ENCODE results near the gene ITGAD.
"Not testable (repeated sequence)": the region's sequence is repeated elsewhere in the genome, so short reads cannot be mapped to it uniquely, and the experiment has no call there.

Gene ITGAD

GRCh38 chr16:31414706-31415105 lies 21.6 kb downstream of the ITGAD start:
- H3K27me3 ChIP-seq (replicated peaks; ENCODE audit: control insufficient read depth, insufficient read depth, low read length) = no peaks in the 10 kb centered on the region; the same call in 1 of the 2 replicates
- no peaks in the 10 kb centered on the region for H3K36me3 ChIP-seq (ENCODE audit: control insufficient read depth, insufficient read depth, low read length)
- no peak for DNase-seq (ENCODE audit: extremely low read depth, insufficient read length)
- TF ChIP-seq, protein P1, sequence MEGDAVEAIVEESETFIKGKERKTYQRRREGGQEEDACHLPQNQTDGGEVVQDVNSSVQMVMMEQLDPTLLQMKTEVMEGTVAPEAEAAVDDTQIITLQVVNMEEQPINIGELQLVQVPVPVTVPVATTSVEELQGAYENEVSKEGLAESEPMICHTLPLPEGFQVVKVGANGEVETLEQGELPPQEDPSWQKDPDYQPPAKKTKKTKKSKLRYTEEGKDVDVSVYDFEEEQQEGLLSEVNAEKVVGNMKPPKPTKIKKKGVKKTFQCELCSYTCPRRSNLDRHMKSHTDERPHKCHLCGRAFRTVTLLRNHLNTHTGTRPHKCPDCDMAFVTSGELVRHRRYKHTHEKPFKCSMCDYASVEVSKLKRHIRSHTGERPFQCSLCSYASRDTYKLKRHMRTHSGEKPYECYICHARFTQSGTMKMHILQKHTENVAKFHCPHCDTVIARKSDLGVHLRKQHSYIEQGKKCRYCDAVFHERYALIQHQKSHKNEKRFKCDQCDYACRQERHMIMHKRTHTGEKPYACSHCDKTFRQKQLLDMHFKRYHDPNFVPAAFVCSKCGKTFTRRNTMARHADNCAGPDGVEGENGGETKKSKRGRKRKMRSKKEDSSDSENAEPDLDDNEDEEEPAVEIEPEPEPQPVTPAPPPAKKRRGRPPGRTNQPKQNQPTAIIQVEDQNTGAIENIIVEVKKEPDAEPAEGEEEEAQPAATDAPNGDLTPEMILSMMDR (IDR thresholded peaks at IDR 0.05; ENCODE audit: insufficient read depth, low read length, poor library complexity, severe bottlenecking) = no peak
- no peak overlapping the region for H3K4me3 ChIP-seq (replicated peaks; ENCODE audit: low read depth, low read length)

GRCh38 chr16:31416371-31416770 lies 23.2 kb downstream of the ITGAD start:
- Histone ChIP-seq H3K27me3 (replicated peaks; ENCODE audit: control insufficient read depth, insufficient read depth, low read length) (no peaks in the 10 kb centered on the region; the same call in 1 of the 2 replicates), H3K4me3 (replicated peaks; ENCODE audit: low read depth, low read length) (no peak overlapping the region), H3K36me3 (ENCODE audit: control insufficient read depth, insufficient read depth, low read length) (no peaks in the 10 kb centered on the region)
- DNase-seq (ENCODE audit: extremely low read depth, insufficient read length) = no peak
- TF ChIP-seq, protein P1 (IDR thresholded peaks at IDR 0.05; ENCODE audit: insufficient read depth, low read length, poor library complexity, severe bottlenecking) = no peak

DNA sequence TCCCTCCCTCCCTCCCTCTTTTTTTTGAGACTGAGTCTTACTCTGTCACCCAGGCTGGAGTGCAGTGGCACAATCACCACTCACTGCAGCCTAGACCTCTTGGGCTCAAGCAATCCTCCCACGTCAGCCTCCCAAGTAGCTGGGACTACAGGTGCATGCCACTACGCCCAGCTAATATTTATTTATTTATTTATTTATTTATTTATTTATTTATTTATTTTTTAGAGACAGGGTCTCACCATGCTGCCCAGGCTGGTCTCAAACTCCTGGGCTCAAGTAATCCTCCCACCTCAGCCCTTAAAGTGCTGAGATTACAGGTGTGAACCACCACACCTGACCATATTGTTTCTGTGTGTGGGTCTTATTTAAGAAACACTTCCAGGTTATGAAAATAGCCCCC lies 23.9 kb downstream of the ITGAD start:
- not testable (repeated sequence) for DNase-seq (ENCODE audit: extremely low read depth, insufficient read length); H3K36me3 ChIP-seq (ENCODE audit: control insufficient read depth, insufficient read depth, low read length); H3K4me3 ChIP-seq (replicated peaks; ENCODE audit: low read depth, low read length)

DNA sequence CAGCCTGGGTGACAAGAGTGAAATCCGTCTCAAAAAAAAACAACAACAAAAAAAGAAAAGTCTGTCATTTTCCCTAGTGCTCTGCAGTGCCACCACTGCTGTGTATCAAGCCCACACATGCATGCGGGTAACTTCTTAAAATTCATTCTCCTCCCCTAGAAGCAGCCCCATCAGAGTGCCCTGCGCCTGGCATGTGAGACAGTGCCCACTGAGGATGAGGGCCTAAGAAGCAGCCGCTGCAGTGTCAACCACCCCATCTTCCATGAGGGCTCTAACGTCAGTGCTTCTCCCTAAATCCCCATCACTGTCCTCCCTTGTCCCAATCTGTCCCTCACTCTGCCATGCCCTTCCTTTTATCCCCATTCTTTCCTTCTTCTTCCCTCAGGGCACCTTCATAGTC lies 24.8 kb downstream of the ITGAD start:
- DNase-seq (ENCODE audit: extremely low read depth, insufficient read length) = no peak
- TF ChIP-seq, protein P1 (IDR thresholded peaks at IDR 0.05; ENCODE audit: insufficient read depth, low read length, poor library complexity, severe bottlenecking) = no peak
- H3K4me3 ChIP-seq (replicated peaks; ENCODE audit: low read depth, low read length) = no peak overlapping the region
- H3K27me3 ChIP-seq (replicated peaks; ENCODE audit: control insufficient read depth, insufficient read depth, low read length) = no peaks in the 10 kb centered on the region
- no peaks in the 10 kb centered on the region for H3K36me3 ChIP-seq (ENCODE audit: control insufficient read depth, insufficient read depth, low read length)

More for the DNA sequence above, 23.9 kb downstream of the ITGAD start:
- H3K27me3 ChIP-seq (replicated peaks; ENCODE audit: control insufficient read depth, insufficient read depth, low read length) = not testable (repeated sequence)

DNA sequence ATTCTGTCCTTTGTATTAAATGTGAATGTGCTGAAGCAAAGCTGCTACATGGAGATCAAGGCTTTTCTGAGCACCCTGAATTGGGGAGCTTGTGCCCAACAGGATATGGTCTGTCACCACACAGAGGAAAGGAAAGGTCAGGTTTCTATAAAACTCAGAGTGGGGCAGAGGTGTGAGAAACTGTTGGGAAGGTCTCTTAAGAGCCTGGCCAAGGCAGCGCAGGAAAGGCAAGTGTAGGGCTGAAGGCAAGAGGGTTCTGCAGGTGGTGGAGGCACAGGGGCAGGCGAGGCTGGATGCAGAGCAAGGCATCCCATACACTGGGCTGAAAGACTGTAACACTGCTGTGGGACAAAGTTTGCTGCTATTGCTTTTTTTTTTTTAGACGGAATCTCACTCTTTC lies 26.9 kb downstream of the ITGAD start:
- H3K27me3 ChIP-seq (replicated peaks; ENCODE audit: control insufficient read depth, insufficient read depth, low read length) = no peaks in the 10 kb centered on the region
- DNase-seq (ENCODE audit: extremely low read depth, insufficient read length) = no peak
- TF ChIP-seq, protein P1 (IDR thresholded peaks at IDR 0.05; ENCODE audit: insufficient read depth, low read length, poor library complexity, severe bottlenecking) = no peak
- H3K36me3 ChIP-seq (ENCODE audit: control insufficient read depth, insufficient read depth, low read length) = no peaks in the 10 kb centered on the region
- H3K4me3 ChIP-seq (replicated peaks; ENCODE audit: low read depth, low read length) = no peak overlapping the region

GRCh38 chr16:31421587-31421986 lies 28.5 kb downstream of the ITGAD start:
- no peak overlapping the region for H3K4me3 ChIP-seq (replicated peaks; ENCODE audit: low read depth, low read length)
- TF ChIP-seq, protein P1 (IDR thresholded peaks at IDR 0.05; ENCODE audit: insufficient read depth, low read length, poor library complexity, severe bottlenecking) = no peak
- peak; percentile 39 for DNase-seq (ENCODE audit: extremely low read depth, insufficient read length)
- no peaks in the 10 kb centered on the region; the same call in 1 of the 2 replicates for H3K27me3 ChIP-seq (replicated peaks; ENCODE audit: control insufficient read depth, insufficient read depth, low read length)
- H3K36me3 ChIP-seq (ENCODE audit: control insufficient read depth, insufficient read depth, low read length) = no peaks in the 10 kb centered on the region

Data from GM06990 (cell line).